ENCODE measurements around the gene SCN11A.
A peak's percentile ranks its signal among the peaks of the same experiment; 100 is the strongest.

The SCN11A gene

GRCh38 chr3:39051649-39052561, at the start of gene SCN11A, which contains the start of gene WDR48:
TSS of gene SCN11A (minus strand) at chr3:39051944. CDS start at chr3:38950362, 101,582 bp downstream.
TSS of gene WDR48 (plus strand) at chr3:39052016. CDS start at chr3:39052026, 10 bp downstream.
- DNase-seq: peak; percentile 89 to 91

GRCh38 chr3:39101022-39101689, 49.4 kb upstream of the SCN11A start:
- peak; percentile 29 to 30 for DNase-seq

- no peak for DNase-seq
Observed at GRCh38 chr3:39100500-39100886, 48.7 kb upstream of the SCN11A start.

- no peak for DNase-seq
Observed at GRCh38 chr3:39099738-39100499, 48.2 kb upstream of the SCN11A start.

GRCh38 chr3:39099242-39099641, 47.5 kb upstream of the SCN11A start:
- DNase-seq: no peak

GRCh38 chr3:39098473-39099000, 46.8 kb upstream of the SCN11A start:
- no peak for DNase-seq

- no peak for DNase-seq
Observed at GRCh38 chr3:39097716-39098472, 46.1 kb upstream of the SCN11A start.

GRCh38 chr3:39096775-39097174, 45.0 kb upstream of the SCN11A start:
- DNase-seq: no peak

GRCh38 chr3:39095778-39096177, 44.0 kb upstream of the SCN11A start:
- no peak for DNase-seq

GRCh38 chr3:39094851-39095677, 43.3 kb upstream of the SCN11A start:
- DNase-seq: no peak

- DNase-seq: no peak
Observed at GRCh38 chr3:39090922-39091321, 39.2 kb upstream of the SCN11A start.

GRCh38 chr3:39088889-39089288, 37.1 kb upstream of the SCN11A start:
- no peak for DNase-seq

- no peak for DNase-seq
Observed at GRCh38 chr3:39088456-39088855, 36.7 kb upstream of the SCN11A start.

GRCh38 chr3:39086144-39086543, 34.4 kb upstream of the SCN11A start:
- no peak for DNase-seq

GRCh38 chr3:39082666-39083313, 31.0 kb upstream of the SCN11A start:
- no peak for DNase-seq

GRCh38 chr3:39080026-39080425, 28.3 kb upstream of the SCN11A start:
- no peak for DNase-seq

- no peak for DNase-seq
Observed at GRCh38 chr3:39079530-39079929, 27.8 kb upstream of the SCN11A start.

GRCh38 chr3:39075910-39076309, 24.2 kb upstream of the SCN11A start:
- no peak for DNase-seq

GRCh38 chr3:39068556-39068955, 16.8 kb upstream of the SCN11A start:
- no peak for DNase-seq

GRCh38 chr3:39067286-39067685, 15.5 kb upstream of the SCN11A start:
- DNase-seq: no peak

- no peak for DNase-seq
Observed at GRCh38 chr3:39065197-39065596, 13.5 kb upstream of the SCN11A start.

All from activated CD4-positive, alpha-beta T cell treated with anti-CD3 and anti-CD28 coated beads, Interleukin-2, amount 50 U/mL, for 4 hours (primary cell).